ENCODE data around the gene ANKRD45. TPM values are rescaled to one million over a fixed set of nuclear protein-coding genes. Genes with fewer than 3 reads are reported as not detected.
A peak's percentile ranks its signal among the peaks of the same experiment; 100 is the strongest.

The ANKRD45 gene, protein sequence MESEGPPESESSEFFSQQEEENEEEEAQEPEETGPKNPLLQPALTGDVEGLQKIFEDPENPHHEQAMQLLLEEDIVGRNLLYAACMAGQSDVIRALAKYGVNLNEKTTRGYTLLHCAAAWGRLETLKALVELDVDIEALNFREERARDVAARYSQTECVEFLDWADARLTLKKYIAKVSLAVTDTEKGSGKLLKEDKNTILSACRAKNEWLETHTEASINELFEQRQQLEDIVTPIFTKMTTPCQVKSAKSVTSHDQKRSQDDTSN
- total RNA-seq (not detected), polyA plus RNA-seq (under 1 TPM in 2 of 3 donors, not detected in 1; 0.15 to 0.19 TPM)
- long read RNA-seq, donor 1, result 0 reads
- long read RNA-seq, donor 2, result 0 reads
- long read RNA-seq, donor 3, result 0 reads
- long read RNA-seq, donor 4, result 0 reads
- long read RNA-seq, donor 5, result 0 reads
- long read RNA-seq, donor 6, result 0 reads
- long read RNA-seq, donor 7, result 0 reads
- long read RNA-seq, donor 8, result 0 reads
- long read RNA-seq, donor 9, result 0 reads
- long read RNA-seq, donor 10, result 0 reads

GRCh38 chr1:173669491-173669941 lies at the start of gene ANKRD45:
TSS of gene ANKRD45 (minus strand) at chr1:173669851. CDS start at chr1:173659418, 10,433 bp downstream.
- TF ChIP-seq, protein P1, sequence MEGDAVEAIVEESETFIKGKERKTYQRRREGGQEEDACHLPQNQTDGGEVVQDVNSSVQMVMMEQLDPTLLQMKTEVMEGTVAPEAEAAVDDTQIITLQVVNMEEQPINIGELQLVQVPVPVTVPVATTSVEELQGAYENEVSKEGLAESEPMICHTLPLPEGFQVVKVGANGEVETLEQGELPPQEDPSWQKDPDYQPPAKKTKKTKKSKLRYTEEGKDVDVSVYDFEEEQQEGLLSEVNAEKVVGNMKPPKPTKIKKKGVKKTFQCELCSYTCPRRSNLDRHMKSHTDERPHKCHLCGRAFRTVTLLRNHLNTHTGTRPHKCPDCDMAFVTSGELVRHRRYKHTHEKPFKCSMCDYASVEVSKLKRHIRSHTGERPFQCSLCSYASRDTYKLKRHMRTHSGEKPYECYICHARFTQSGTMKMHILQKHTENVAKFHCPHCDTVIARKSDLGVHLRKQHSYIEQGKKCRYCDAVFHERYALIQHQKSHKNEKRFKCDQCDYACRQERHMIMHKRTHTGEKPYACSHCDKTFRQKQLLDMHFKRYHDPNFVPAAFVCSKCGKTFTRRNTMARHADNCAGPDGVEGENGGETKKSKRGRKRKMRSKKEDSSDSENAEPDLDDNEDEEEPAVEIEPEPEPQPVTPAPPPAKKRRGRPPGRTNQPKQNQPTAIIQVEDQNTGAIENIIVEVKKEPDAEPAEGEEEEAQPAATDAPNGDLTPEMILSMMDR (IDR thresholded peaks at IDR 0.05), result no peak
- TF ChIP-seq POLR2AphosphoS5 (IDR thresholded peaks at IDR 0.05), result no peak
- TF ChIP-seq EP300 (IDR thresholded peaks at IDR 0.05), result no peak
- no peak for TF ChIP-seq POLR2A (IDR thresholded peaks at IDR 0.05)
- intact Hi-C loops (cut with DNase I; ENCODE audit: low total_unique reads), result no loop called here
- H3K4me3 ChIP-seq, result peak within 1 kb of the TSS; percentile 36 to 47 (median 41)
- H3K27ac ChIP-seq, result no peak within 1 kb of the TSS
- H3K36me3 ChIP-seq, result no peaks in the 10 kb centered on the region
- H3K27me3 ChIP-seq, result peaks cover 0 to 36% (median 7%) of the 10 kb centered on the region in 3 donors
- no peaks in the 10 kb centered on the region for H3K9me3 ChIP-seq
- 0 to 3% (median 2%) methylated on average over 16 to 33 of the region's 33 CpGs for WGBS, 5 donors
- peaks cover 7 to 13% (median 8%) of the 10 kb centered on the region in 4 donors for H3K4me1 ChIP-seq
- DNase-seq, result peak in 1 of 2 donors; percentile 88

GRCh38 chr1:173717238-173717637 lies 47.6 kb upstream of the ANKRD45 start:
- intact Hi-C loops (cut with DNase I; ENCODE audit: low total_unique reads), result loop anchor here (10.0 kb wide), 1 partner anchor 282 kb away; no protein-coding TSS in a partner anchor
- 53 to 71% (median 61%) methylated on average over 2 of the region's 2 CpGs for whole genome bisulfite sequencing, 5 donors

DNA sequence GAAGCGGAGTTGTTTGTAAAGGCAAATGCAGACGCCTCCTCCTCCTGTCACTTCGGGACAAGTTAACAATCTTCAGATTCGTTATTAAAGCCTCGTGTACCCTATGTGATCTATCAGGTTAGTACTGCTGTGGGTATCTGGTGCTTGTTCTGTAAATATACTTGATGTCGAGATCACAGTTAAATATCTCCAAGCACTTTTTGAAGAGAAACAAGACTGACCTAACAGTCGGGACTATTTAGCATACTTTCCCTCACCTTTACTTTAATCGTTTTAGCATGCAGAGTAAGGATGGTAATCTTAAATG lies 45.8 kb upstream of the ANKRD45 start:
- peaks cover 0 to 10% (median 2%) of the 10 kb centered on the region in 4 donors for H3K36me3 ChIP-seq
- no peaks in the 10 kb centered on the region for H3K9me3 ChIP-seq
- peaks cover 0 to 22% (median 8%) of the 10 kb centered on the region in 3 donors for H3K27me3 ChIP-seq
- peaks cover 4 to 33% (median 23%) of the 10 kb centered on the region in 4 donors for H3K4me1 ChIP-seq
- intact Hi-C loops (cut with DNase I; ENCODE audit: low total_unique reads), result loop anchor here (10.0 kb wide), 1 partner anchor 281 kb away; no protein-coding TSS in a partner anchor
- H3K4me3 ChIP-seq, result peak overlapping the region; percentile 63 to 84 (median 74)
- no peak for DNase-seq
- no peak for TF ChIP-seq POLR2AphosphoS5 (IDR thresholded peaks at IDR 0.05)
- TF ChIP-seq, protein P1 (IDR thresholded peaks at IDR 0.05), result no peak
- no peak for TF ChIP-seq POLR2A (IDR thresholded peaks at IDR 0.05)
- no peak for TF ChIP-seq EP300 (IDR thresholded peaks at IDR 0.05)
- WGBS, 5 donors, result 0 to 1% (median 0%) methylated on average over 8 of the region's 8 CpGs
- H3K27ac ChIP-seq, result peak overlapping the region; percentile 83 to 94 (median 94)

More at GRCh38 chr1:173717238-173717637, 47.6 kb upstream of the ANKRD45 start:
- TF ChIP-seq POLR2AphosphoS5 (IDR thresholded peaks at IDR 0.05) (no peak), POLR2A (IDR thresholded peaks at IDR 0.05) (no peak), EP300 (IDR thresholded peaks at IDR 0.05) (no peak)
- TF ChIP-seq, protein P1 (IDR thresholded peaks at IDR 0.05), result no peak
- Histone ChIP-seq H3K4me3 (no peak overlapping the region), H3K9me3 (no peaks in the 10 kb centered on the region), H3K4me1 (peaks cover 4 to 33% (median 23%) of the 10 kb centered on the region in 4 donors), H3K27ac (no peak overlapping the region), H3K27me3 (peaks cover 0 to 5% (median 0%) of the 10 kb centered on the region in 3 donors), H3K36me3 (peaks cover 0 to 20% (median 13%) of the 10 kb centered on the region in 4 donors)
- peak in 1 of 2 donors; percentile 21 for DNase-seq

DNA sequence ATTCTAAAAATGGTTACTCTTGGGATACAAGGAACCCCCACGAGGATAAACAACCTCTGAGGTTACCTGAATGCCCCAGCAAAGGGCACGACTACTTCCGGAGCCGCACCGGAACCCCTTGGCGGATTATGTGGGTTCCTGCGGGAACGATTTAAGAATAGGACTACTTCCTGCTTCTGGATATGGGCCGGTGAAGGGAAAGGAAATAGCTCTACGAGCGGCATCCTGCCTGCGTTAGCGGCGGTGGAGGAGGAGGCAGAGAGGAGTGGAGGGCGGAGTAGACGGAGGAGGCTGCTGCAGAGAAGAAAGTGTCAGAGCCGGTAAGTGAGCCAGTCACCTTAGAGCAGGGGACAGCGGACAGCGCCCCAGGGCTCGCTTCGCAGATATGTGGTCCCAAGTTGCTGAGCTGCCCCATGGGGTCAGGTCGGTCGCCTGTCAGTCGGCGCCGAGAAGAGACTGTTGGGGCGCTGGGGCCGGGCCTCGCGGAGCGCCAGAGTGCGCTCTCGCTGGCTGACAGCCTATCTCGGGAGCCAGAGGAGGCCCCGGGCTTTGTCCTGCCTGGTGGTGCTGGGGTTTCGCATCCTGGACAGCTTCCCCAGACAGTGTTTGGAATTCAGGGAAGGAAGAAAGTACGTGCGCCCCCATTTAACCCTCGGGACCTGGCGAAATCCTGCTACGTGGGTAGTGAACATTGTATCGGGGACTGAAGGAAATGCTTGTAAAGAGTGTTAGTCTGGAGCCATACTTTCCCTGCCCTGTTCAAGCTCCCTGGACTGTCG lies 45.3 kb upstream of the ANKRD45 start, which contains the start of gene KLHL20:
Gene KLHL20 (plus strand): TSS at position 223 of the 779 bp plus-strand sequence. CDS start 1,063 bp downstream, outside the sequence.
- Histone ChIP-seq H3K4me1 (peaks cover 4 to 33% (median 23%) of the 10 kb centered on the region in 4 donors), H3K27me3 (peaks cover 0 to 27% (median 10%) of the 10 kb centered on the region in 3 donors), H3K27ac (peak within 1 kb of the TSS; percentile 83 to 94 (median 94)), H3K9me3 (no peaks in the 10 kb centered on the region), H3K36me3 (peaks cover 0 to 10% (median 2%) of the 10 kb centered on the region in 4 donors), H3K4me3 (peak within 1 kb of the TSS; percentile 63 to 84 (median 74))
- TF ChIP-seq, protein P1 (IDR thresholded peaks at IDR 0.05), result no peak
- TF ChIP-seq POLR2A (IDR thresholded peaks at IDR 0.05) (peak in 1 of 4 donors; percentile 53), POLR2AphosphoS5 (IDR thresholded peaks at IDR 0.05) (peak; percentile 78 to 91 (median 90))
- DNase-seq, result peak; percentile 85 to 95
- 0 to 1% (median 0%) methylated on average over 29 to 43 of the region's 43 CpGs for WGBS, 5 donors
- intact Hi-C loops (cut with DNase I; ENCODE audit: low total_unique reads), result loop anchor here (10.0 kb wide), 1 partner anchor 280 kb away; no protein-coding TSS in a partner anchor
